GM12878 (cell line): ENCODE measurements around the gene A2ML1. TPM values are rescaled to one million over a fixed set of nuclear protein-coding genes. Genes with fewer than 3 reads are reported as not detected.

Experiments used
- ATAC-seq: fragments of 200-7000 bp; cut with Tn5 transposase; 3 replicates; pipeline ENCODE4 v1.9.1; 2020; ENCODE audit warnings: mild to moderate bottlenecking, moderate library complexity
- BruUV-seq: library from RNA; stranded (reverse); fragments of 400-500 nt; replicated peaks from 2 replicates; lab custom pipeline; 2021; lab: Mats Ljungman, UMichigan
- CTCF ChIA-PET: fragments of 300-600 bp; sonication (Branson Sonifier 250); formaldehyde crosslinking; extraction: SDS; loops from one replicate; lab custom pipeline; 2021; ENCODE audit warnings: inconsistent platforms; lab: Yijun Ruan, JAX
- POLR2A ChIA-PET: fragments of 350-600 bp; formaldehyde crosslinking; extraction: SDS; loops from one replicate; lab custom pipeline; 2021; ENCODE audit warnings: inconsistent platforms; lab: Charles Lee
- RAD21 ChIA-PET: fragments of 300-600 bp; sonication (Branson Sonifier 250); formaldehyde crosslinking; loops from one replicate; lab custom pipeline; 2023; ENCODE audit warnings: antibody characterized with exemption; ENCODE audit not compliant: unreplicated experiment; lab: Charles Lee
- SMC1A ChIA-PET: fragments of 300-600 bp; sonication (Branson Sonifier 250); formaldehyde crosslinking; loops from one replicate; lab custom pipeline; 2023; ENCODE audit not compliant: unreplicated experiment, uncharacterized antibody; lab: Charles Lee
- DNase-seq: peaks from one replicate; pipeline ENCODE4 v3.0.0-alpha.2; 2011; ENCODE audit warnings: low read depth, low spot score
- FAIRE-seq: peaks from 3 replicates; lab custom pipeline; 2011; peaks lifted over from hg19 to GRCh38; lab: Jason Lieb, UNC
- H2AFZ ChIP-seq: 2 replicates; pipeline ENCODE4 v1.6.0; 2011; ENCODE audit warnings: low read depth, low read length, control low read depth; ENCODE audit not compliant: control insufficient read depth
- H3K27ac ChIP-seq: 2 replicates; pipeline ENCODE4 v1.5.1; 2011; ENCODE audit warnings: control low read depth; ENCODE audit not compliant: control insufficient read depth, insufficient read depth
- H3K27me3 ChIP-seq, 2 experiments: replicated peaks in 1 of 2; 2 replicates each; pipeline versions ENCODE4 v1.6.0 to v1.6.1; 2011; ENCODE audit warnings: low read length in 1 of 2; ENCODE audit not compliant: control insufficient read depth in 2 of 2, insufficient read depth in 2 of 2
- H3K36me3 ChIP-seq, 2 experiments: 2 replicates each; pipeline ENCODE4 v1.5.1; 2011; ENCODE audit warnings: low read length in 1 of 2; ENCODE audit not compliant: control insufficient read depth in 2 of 2, insufficient read depth in 2 of 2
- H3K4me1 ChIP-seq: 2 replicates; pipeline ENCODE4 v1.6.1; 2011; ENCODE audit warnings: mild to moderate bottlenecking, low read length, moderate library complexity, mixed read lengths; ENCODE audit not compliant: control insufficient read depth, insufficient read depth
- H3K4me2 ChIP-seq: 2 replicates; pipeline ENCODE4 v1.6.0; 2011; ENCODE audit warnings: control low read depth; ENCODE audit not compliant: control insufficient read depth, insufficient read depth
- H3K4me3 ChIP-seq: fragments of 200-600 bp; sonication (generic); 2 replicates; pipeline ENCODE4 v1.5.1; 2016
- H3K79me2 ChIP-seq: 2 replicates; pipeline ENCODE4 v1.6.0; 2011; ENCODE audit warnings: low read length; ENCODE audit not compliant: control insufficient read depth, insufficient read depth
- H3K9ac ChIP-seq: 2 replicates; pipeline ENCODE4 v1.8.0; 2011; ENCODE audit warnings: low read length, control low read depth, mixed read lengths; ENCODE audit not compliant: control insufficient read depth, insufficient read depth
- H3K9me3 ChIP-seq: replicated peaks from 3 replicates; pipeline ENCODE4 v1.5.1; 2011; ENCODE audit warnings: mild to moderate bottlenecking, low read length; ENCODE audit not compliant: control insufficient read depth, insufficient read depth
- H4K20me1 ChIP-seq: 2 replicates; pipeline ENCODE4 v1.6.0; 2011; ENCODE audit not compliant: control insufficient read depth, insufficient read depth
- ASH2L ChIP-seq: fragments of 300-600, 200-600 bp; sonication (generic); IDR thresholded peaks from 2 replicates; pipeline ENCODE4 v1.6.1; 2017; ENCODE audit warnings: low read depth, mild to moderate bottlenecking, borderline replicate concordance
- BHLHE40 ChIP-seq, 2 experiments: fragments of 450-650 bp in 1 of 2; IDR thresholded peaks; 2 replicates each; pipeline ENCODE4 v1.6.1; 2011 to 2017; ENCODE audit warnings: low read depth in 2 of 2, borderline replicate concordance in 1 of 2, improper control_type of control experiment in 1 of 2, low read length in 1 of 2, mild to moderate bottlenecking in 1 of 2
- JUNB ChIP-seq: IDR thresholded peaks from 2 replicates; pipeline ENCODE4 v1.6.1; 2016; ENCODE audit warnings: antibody characterized with exemption, mild to moderate bottlenecking
- KAT2A ChIP-seq: conservative IDR thresholded peaks from 2 replicates; pipeline ENCODE4 v1.6.1; 2011; ENCODE audit warnings: low read depth, low read length; ENCODE audit not compliant: control insufficient read depth
- NRF1 ChIP-seq: conservative IDR thresholded peaks from 2 replicates; pipeline ENCODE4 v1.6.1; 2011; ENCODE audit warnings: mild to moderate bottlenecking, low read depth, low read length, improper control_type of control experiment
- PAX8 ChIP-seq: fragments of 450-650 bp; IDR thresholded peaks from 2 replicates; pipeline ENCODE4 v1.6.1; 2017; ENCODE audit warnings: mild to moderate bottlenecking, moderate library complexity
- POLR2A ChIP-seq: IDR thresholded peaks from 2 replicates; pipeline ENCODE4 v1.6.1; 2011; ENCODE audit warnings: low read depth, mild to moderate bottlenecking, low read length
- SKIL ChIP-seq: fragments of 450-650 bp; IDR thresholded peaks from 2 replicates; pipeline ENCODE4 v1.6.1; 2017; ENCODE audit warnings: mild to moderate bottlenecking, low read depth, inconsistent platforms; ENCODE audit not compliant: poor library complexity, severe bottlenecking
- STAT1 ChIP-seq: fragments of 450-650 bp; conservative IDR thresholded peaks from 2 replicates; pipeline ENCODE4 v1.6.1; 2014; ENCODE audit warnings: antibody characterized with exemption, mild to moderate bottlenecking
- ZNF24 ChIP-seq: fragments of 450-650 bp; IDR thresholded peaks from 2 replicates; pipeline ENCODE4 v1.6.1; 2017; ENCODE audit warnings: antibody characterized with exemption, mild to moderate bottlenecking
- WGBS: methylation state at CpG from one replicate; pipeline ENCODE4 v1.1.6; 2016; ENCODE audit warnings: low lambda C conversion rate; ENCODE audit not compliant: insufficient replicate concordance, insufficient coverage; ENCODE audit errors: missing lambda C conversion rate; 5-methylcytosine and 5-hydroxymethylcytosine counted together
- in situ Hi-C: fragments of 300-500 bp; cut with MboI; formaldehyde crosslinking; loops from 9 replicates; pipeline ENCODE4 v1.14.3; 2018; ENCODE audit warnings: mixed read lengths
- intact Hi-C: fragments of 100-400 bp; cut with micrococcal nuclease; formaldehyde crosslinking; loops from one replicate; pipeline ENCODE4 v1.14.2; 2022; ENCODE audit not compliant: unreplicated experiment
- polyA plus RNA-seq, 11 experiments: library from polyadenylated mRNA; depleted of rRNA in 4 of 11; unstranded in 6 of 11; stranded (reverse) in 5 of 11; fragments of >200 nt; fragmentation: Nextera tagmentation in 4 of 11; fragmentation: Illumina TruSeq in 1 of 11; extraction: Ambion mirVana in 4 of 11; extraction: Trizol in 1 of 11; gene quantifications; 1 replicate in 1 of 11; 2 replicates in 10 of 11; pipeline versions ENCODE4 v1.2.1 to v1.2.3, GENCODE V29; 2011 to 2016; ENCODE audit warnings: inconsistent platforms in 2 of 11, missing spikeins in 2 of 11, low read depth in 1 of 11
- total RNA-seq, 4 experiments: library from RNA; depleted of rRNA in 3 of 4; stranded (reverse); fragments of >200 nt in 3 of 4; fragmentation: Illumina TruSeq in 1 of 4; extraction: Trizol in 1 of 4; gene quantifications; 2 replicates each; pipeline versions ENCODE4 v1.2.1 to v1.2.3, GENCODE V29; 2013 to 2021
- TF ChIP-seq, protein P1 (sequence below), 3 experiments: IDR thresholded peaks in 2 of 3; conservative IDR thresholded peaks in 1 of 3; 2 replicates each; pipeline ENCODE4 v1.5.1; 2011; ENCODE audit warnings: low read depth in 3 of 3, low read length in 3 of 3, mild to moderate bottlenecking in 3 of 3, control low read depth in 2 of 3, moderate library complexity in 2 of 3, inconsistent platforms in 1 of 3, mixed read lengths in 1 of 3; ENCODE audit not compliant: control insufficient read depth in 2 of 3, insufficient read depth in 1 of 3; ENCODE audit errors: extremely low read depth in 1 of 3
- TF ChIP-seq, protein P2 (sequence below): fragments of 450-650 bp; conservative IDR thresholded peaks from 2 replicates; pipeline ENCODE4 v1.6.1; 2017; ENCODE audit warnings: mild to moderate bottlenecking, moderate library complexity
- TF ChIP-seq, protein P3 (sequence below): fragments of 450-650 bp; IDR thresholded peaks from 2 replicates; pipeline ENCODE4 v1.6.1; 2018; ENCODE audit warnings: mild to moderate bottlenecking, low read depth, moderate library complexity; ENCODE audit not compliant: partially characterized antibody

Gene A2ML1
- total and polyA plus RNA-seq, 10 of the 15 experiments (the other 5 are each of a cell fraction or from before 2014, with no cell fraction given) = not detected

DNA sequence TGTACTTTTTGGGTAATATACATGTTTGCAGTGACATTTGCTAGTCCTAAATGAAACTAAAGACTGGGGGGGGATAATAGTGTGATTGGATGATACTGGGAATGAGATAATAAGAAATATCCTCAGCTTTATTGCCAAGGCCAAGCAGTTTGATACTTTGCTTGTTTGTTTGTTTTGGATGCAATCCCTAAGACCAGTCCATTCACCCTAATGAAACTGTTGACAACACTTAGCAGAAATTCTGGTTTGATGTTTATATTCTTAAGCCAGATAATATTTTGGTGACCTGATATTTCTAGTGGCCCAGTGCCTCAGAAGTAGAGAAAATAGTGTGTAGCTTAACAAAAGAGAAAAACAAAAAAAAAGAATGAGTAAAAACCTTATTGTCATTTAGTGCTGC lies 93.7 kb downstream of the A2ML1 start (continued):
- TF ChIP-seq STAT1 (no peak), ZNF24 (no peak), BHLHE40 (IDR thresholded peaks at IDR 0.05; ENCODE audit: borderline replicate concordance in 1 of 2, low read depth in 2 of 2, low read length in 1 of 2) (no peak), ASH2L (no peak)
- TF ChIP-seq, protein P1, sequence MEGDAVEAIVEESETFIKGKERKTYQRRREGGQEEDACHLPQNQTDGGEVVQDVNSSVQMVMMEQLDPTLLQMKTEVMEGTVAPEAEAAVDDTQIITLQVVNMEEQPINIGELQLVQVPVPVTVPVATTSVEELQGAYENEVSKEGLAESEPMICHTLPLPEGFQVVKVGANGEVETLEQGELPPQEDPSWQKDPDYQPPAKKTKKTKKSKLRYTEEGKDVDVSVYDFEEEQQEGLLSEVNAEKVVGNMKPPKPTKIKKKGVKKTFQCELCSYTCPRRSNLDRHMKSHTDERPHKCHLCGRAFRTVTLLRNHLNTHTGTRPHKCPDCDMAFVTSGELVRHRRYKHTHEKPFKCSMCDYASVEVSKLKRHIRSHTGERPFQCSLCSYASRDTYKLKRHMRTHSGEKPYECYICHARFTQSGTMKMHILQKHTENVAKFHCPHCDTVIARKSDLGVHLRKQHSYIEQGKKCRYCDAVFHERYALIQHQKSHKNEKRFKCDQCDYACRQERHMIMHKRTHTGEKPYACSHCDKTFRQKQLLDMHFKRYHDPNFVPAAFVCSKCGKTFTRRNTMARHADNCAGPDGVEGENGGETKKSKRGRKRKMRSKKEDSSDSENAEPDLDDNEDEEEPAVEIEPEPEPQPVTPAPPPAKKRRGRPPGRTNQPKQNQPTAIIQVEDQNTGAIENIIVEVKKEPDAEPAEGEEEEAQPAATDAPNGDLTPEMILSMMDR (IDR thresholded peaks at IDR 0.05 in 2 of 3, conservative IDR thresholded peaks at IDR 0.05 in 1 of 3; ENCODE audit: control insufficient read depth in 2 of 3, extremely low read depth in 1 of 3, insufficient read depth in 1 of 3, low read depth in 3 of 3, low read length in 3 of 3) = no peak
- TF ChIP-seq, all 136 proteins: peak for 0

DNA sequence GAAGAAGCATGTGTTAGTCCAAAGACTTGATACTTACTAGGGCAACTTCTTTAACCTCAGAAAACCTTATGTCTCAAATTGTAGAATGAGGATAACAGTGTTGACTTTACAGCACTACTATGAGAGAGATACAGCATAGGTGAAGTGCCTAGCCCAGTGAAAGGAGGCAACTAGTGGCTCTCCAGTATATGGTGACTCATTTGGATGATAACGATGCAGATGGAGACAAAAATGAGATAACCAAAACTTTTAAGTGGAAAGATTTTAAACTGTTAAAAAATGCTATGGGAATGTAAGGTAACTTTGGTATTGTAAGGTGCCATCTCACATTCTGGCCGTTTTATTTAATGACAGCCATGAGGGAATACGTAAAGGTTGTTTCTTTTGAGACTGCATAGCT lies 94.6 kb downstream of the A2ML1 start:
- in situ Hi-C loops (no loop called here), intact Hi-C loops (loop anchor here (2.0 to 10.0 kb wide), 2 partner anchors 30 to 128 kb away; no protein-coding TSS in a partner anchor)
- no peak for ATAC-seq
- ChIA-PET RAD21 (no interaction called here), SMC1A (interaction anchor here (1.2 to 1.3 kb wide), 2 partner anchors 9 to 122 kb away, joined by 3 read pairs; no protein-coding TSS in a partner anchor), POLR2A (interaction anchor here (0.6 kb wide), 2 partner anchors 30 to 33 kb away, joined by 3 to 4 read pairs; partner anchors contain the start of gene M6PR), CTCF (interaction anchor here (1.3 kb wide), 2 partner anchors 26 to 33 kb away, joined by 4 read pairs; partner anchors contain the start of gene M6PR)
- no peaks in the 10 kb centered on the region for H3K79me2 ChIP-seq
- no peak for FAIRE-seq
- BruUV-seq = no TSS peak
- 51% methylated on average over 3 of the region's 3 CpGs for WGBS
- H3K4me3 ChIP-seq = no peak overlapping the region
- H3K4me2 ChIP-seq = no peak overlapping the region
- no peak overlapping the region for H3K9ac ChIP-seq
- peaks cover 4% of the 10 kb centered on the region for H3K4me1 ChIP-seq
- no peaks in the 10 kb centered on the region for H3K9me3 ChIP-seq
- no peaks in the 10 kb centered on the region; a peak in 1 of 4 replicates for H3K27me3 ChIP-seq
- H3K27ac ChIP-seq = no peak overlapping the region
- H4K20me1 ChIP-seq = no peaks in the 10 kb centered on the region
- no peak for DNase-seq
- H2AFZ ChIP-seq = no peak overlapping the region
- H3K36me3 ChIP-seq = no peaks in the 10 kb centered on the region
- TF ChIP-seq, protein P2, sequence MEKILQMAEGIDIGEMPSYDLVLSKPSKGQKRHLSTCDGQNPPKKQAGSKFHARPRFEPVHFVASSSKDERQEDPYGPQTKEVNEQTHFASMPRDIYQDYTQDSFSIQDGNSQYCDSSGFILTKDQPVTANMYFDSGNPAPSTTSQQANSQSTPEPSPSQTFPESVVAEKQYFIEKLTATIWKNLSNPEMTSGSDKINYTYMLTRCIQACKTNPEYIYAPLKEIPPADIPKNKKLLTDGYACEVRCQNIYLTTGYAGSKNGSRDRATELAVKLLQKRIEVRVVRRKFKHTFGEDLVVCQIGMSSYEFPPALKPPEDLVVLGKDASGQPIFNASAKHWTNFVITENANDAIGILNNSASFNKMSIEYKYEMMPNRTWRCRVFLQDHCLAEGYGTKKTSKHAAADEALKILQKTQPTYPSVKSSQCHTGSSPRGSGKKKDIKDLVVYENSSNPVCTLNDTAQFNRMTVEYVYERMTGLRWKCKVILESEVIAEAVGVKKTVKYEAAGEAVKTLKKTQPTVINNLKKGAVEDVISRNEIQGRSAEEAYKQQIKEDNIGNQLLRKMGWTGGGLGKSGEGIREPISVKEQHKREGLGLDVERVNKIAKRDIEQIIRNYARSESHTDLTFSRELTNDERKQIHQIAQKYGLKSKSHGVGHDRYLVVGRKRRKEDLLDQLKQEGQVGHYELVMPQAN = no peak
- TF ChIP-seq KAT2A = no peak
- no peak for TF ChIP-seq POLR2A
- no peak for TF ChIP-seq PAX8
- no peak for TF ChIP-seq JUNB
- no peak for TF ChIP-seq ASH2L
- TF ChIP-seq NRF1 = no peak
- TF ChIP-seq, protein P3, sequence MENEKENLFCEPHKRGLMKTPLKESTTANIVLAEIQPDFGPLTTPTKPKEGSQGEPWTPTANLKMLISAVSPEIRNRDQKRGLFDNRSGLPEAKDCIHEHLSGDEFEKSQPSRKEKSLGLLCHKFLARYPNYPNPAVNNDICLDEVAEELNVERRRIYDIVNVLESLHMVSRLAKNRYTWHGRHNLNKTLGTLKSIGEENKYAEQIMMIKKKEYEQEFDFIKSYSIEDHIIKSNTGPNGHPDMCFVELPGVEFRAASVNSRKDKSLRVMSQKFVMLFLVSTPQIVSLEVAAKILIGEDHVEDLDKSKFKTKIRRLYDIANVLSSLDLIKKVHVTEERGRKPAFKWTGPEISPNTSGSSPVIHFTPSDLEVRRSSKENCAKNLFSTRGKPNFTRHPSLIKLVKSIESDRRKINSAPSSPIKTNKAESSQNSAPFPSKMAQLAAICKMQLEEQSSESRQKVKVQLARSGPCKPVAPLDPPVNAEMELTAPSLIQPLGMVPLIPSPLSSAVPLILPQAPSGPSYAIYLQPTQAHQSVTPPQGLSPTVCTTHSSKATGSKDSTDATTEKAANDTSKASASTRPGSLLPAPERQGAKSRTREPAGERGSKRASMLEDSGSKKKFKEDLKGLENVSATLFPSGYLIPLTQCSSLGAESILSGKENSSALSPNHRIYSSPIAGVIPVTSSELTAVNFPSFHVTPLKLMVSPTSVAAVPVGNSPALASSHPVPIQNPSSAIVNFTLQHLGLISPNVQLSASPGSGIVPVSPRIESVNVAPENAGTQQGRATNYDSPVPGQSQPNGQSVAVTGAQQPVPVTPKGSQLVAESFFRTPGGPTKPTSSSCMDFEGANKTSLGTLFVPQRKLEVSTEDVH = no peak
- TF ChIP-seq SKIL = no peak
